GM21619 (cell line): ENCODE data around the gene SNX33.
"Not testable (repeated sequence)": the region's sequence is repeated elsewhere in the genome, so short reads cannot be mapped to it uniquely, and the experiment has no call there.

ENCODE experiments used
- ATAC-seq: cut with Tn5 transposase; IDR thresholded peaks from one replicate; pipeline ENCODE4 v1.9.1; 2021; ENCODE audit not compliant: unreplicated experiment

Gene SNX33

DNA sequence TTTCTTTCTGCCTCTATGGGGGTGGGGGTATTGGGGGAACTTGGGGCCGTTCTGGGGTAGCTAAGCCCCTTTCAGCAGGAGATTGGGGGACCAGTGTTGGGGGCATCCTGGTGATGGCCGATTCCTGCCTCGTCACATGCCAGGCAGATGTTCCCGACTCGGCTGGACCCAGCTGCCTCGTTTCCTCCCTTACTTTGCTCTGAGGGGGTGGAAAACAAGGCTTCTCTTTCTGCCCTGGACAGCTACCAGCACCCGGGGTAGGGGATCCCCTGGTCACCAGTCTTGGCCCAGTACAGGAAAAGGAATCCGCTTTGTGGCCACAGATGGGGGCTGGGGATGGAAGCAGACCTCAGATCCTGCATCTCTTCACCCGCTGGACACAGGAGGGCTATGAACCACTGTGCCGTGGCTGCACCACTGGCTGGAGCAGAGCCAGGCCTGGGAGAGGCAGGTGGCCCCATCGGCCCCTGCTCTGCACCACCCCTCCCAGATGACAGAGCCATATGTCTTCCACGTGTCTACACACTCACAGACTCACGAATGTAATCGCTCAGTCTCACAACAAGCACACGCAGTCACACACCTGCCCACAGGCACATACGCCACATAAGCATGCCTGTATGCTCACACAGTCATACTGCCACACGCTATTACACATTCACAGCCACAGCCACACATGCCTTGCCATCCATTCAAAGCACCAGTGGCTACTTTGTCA is 12.4 kb downstream of the SNX33 start:
- ATAC-seq: no peak

DNA sequence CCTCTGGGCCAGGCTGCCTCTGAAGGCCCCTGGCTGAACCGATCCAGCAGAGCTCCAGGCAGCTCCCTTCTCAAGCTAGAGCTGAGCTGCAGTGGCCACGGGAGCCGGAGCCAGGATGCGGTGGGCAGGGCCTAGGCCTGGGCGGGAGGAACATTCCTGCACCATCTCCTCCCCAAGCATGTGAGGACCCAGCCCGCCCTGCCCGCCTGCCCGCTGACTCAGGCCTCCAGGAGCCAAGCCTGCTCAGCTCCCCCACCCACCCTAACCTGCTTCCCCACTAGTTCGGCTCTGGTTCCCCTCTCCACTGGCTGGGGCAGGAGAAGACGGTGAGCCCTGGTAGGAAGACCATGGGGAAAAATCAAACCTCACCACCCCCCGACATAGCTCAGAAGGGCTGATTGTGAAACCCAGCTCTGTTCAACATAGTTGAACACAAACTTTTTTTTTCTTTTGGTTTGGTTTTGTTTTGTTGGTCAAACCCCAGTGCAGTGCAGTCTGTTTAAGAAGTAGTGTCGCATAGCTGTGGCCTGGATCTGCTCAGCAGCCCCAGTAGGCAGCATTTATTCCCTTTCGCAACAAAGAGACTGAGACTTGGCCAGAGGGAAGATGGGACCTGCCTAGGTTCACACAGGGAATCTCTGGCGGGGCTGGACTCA is 13.5 kb downstream of the SNX33 start:
- no peak for ATAC-seq

DNA sequence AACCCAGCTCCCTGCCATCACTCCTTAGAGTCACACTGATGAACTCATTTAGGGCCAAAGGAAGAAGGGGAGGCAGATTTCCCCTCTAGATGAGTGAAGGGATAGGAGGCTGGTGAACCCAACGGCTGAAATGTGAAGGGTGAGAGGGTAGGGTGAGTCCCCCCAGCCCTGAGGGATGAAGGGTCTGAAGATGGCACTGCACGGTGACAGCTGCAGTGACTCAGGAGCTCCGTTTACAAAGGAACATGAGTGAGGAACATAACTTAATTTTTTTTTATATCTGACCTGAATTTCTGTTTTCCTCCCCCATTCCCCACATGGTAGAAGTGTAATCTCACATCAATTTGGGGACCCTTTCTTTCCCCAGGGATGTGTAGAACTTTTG is 14.0 kb downstream of the SNX33 start:
- ATAC-seq: no peak

DNA sequence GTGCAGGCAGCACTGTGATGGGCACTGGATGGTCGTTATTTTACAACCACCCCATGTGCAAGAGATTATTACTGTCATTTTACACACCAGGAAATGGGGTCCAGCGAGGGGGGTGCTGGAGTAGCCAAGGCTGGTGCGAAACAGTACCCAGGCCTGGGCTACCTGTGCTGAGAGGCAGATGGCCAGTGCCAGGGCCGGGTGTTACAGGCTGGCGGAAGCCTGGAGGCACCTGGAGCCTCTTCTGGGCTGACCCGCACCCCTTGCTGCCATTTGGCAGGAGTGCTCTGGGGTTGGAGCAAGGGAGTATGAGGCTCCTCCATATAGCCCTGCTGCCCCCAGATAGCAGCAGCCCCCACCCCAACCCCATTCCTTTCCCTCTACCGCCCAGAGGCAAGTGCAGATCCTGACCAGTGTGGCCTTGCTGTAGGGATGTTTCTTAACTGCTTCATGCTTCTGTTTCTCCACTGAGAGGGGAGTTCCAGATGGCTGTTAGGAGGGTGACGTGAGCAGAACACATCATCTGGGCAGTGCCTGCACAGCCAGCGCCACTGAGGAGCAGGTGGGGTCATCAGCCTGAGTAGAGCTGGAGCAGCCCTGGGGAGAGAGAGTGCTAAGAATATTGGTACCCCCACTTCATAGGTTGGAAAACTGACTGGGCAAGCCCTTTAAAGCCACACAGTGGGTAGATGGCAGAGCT is 15.3 kb downstream of the SNX33 start:
- ATAC-seq: no peak

DNA sequence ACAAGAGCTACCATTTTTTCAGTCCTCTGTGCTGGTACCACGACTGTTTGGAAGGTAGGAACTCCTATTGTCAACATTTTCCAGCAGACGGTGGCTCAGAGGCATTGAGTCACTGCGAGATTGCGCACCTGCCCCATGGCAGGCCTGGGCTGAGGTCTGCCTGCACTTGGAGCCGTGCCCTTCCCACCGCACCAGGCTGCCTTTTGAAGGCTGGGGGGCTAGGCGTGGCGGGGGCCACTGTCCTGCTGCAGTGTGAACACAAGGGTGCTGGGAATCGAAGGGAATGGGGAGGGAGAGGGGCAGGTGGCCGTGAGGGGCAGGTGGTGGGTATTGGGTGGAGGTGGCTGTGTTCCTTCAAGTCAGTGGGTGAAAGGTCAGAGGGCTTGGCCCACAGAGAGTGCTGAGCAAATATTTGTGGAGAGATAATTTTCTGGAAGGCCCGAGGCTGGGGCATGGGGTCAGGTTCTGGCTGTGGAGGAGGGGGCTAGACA is 16.3 kb downstream of the SNX33 start:
- ATAC-seq: no peak

DNA sequence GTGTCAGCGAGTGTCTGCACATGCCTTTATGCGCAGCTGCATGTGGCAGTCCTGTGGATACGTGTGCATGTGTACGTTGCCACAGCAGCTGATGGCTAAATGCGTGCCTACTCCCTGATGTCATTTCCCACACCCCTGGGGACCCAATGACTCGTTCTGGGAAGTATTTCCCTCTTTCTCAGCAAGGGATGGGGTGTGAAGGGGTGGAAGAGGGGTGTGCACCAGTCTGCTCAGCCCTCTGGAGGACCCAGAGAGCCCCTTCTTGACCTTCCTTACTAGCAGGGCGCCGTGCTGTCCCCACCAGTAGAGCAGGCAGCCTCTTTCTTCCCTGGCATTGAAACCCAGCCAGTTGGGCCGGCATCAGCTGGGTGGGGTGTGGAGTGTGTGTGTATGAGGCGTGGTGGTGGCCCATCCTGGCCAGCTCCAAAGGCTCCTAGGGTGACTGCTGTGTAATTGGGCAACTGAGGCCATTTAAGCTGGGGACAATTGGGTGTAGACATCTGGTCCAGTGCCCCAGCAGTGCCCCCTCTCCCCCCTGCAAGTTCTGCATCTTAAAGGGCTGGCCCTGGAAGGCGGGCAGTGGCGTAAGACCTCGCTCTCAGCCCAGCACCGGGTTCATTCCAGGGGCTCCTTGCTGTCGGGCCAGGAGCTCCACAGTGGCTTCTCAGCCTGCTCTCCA is 19.2 kb downstream of the SNX33 start:
- no peak for ATAC-seq

DNA sequence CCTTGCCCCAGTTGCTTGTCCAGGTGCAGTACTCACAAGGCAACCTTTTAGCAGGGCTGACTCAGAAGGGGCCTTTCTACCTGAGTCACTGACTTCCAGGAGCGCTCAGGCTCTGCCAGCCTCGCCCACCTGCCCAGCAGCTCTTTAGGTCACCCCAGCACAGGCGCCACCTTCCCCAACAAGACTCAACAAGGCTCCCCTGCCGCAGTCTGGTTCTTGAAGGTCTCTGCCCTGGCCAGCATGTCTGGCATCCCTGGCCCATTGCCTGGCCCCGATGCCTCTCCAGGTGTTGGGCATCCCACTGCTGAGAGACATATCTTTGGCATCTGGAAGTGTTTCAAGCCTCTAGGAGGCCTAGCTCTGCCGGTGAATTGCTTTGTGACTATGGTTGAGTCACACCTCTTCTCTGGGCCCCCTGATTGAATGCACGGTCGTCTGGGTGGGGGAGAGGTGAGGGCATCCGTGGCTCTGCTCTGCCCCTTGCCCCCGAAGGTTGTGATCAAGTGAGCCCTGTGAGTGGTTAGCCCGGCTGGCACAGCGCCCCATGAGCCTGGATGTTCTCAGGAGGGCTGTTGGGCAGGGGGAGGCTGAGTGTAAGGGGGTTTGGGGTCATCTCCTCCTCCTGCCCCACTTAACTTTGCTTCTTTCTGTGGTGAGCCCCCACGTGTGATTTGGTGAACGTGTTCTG is 21.6 kb downstream of the SNX33 start:
- no peak for ATAC-seq

DNA sequence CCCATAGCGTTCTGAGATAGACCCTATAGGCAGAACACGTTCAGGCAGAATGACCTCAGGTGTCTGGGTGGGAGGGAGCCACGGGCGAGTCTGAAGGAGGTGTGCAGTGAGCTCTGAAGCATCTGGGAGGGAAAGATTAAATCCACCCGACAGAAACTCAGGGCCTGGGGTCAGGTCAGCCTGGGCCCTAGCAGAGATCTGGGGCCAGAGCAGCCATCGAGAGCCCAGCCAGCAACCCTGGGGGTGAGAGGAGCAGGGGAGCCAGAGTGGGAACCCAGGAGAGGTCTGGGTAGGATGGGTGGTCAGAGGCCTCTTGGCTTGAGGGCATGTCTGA is 22.1 kb downstream of the SNX33 start:
- ATAC-seq: no peak

DNA sequence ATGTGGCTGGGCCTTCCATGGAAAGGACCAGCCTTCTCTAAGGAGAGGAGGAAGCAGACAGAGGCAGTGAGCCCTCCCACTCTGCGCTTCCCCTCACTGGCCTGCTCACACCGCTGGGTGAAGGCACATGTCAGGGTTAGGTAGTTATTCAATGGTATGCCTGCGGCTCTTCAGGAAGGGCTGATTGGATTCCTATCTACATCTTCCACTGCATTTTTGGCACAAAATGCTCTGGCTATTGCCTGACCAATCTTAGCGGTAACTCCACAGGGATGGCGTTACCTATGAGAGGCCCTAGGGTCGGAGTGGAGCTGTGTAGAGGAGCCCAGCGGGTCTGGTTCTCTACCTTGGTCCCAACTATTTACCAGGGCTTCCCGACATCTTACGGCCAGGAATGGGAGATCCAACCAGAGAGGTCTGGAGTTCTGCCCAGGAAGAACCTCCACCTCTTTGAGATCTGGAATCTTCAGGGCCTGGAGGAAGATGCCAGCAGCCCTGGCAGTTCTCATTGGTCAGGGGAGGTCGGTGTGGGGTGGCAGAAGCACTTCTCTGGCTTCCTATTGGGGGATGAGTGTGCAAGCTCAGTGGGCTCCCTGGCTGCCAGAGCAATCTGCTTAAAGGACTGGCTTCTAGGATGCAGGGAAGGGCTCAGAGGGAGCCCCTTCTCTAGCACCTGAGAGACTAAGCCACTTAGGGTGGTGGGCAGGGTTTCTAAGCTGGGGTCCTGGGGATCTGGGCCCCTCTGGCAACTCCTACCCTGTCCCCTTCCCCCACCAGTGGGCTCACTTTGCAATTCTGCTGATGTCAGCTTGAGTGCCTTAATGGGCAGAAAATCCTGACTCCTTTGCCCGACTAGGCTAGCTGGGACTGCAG is 24.3 kb downstream of the SNX33 start:
- ATAC-seq: no peak

DNA sequence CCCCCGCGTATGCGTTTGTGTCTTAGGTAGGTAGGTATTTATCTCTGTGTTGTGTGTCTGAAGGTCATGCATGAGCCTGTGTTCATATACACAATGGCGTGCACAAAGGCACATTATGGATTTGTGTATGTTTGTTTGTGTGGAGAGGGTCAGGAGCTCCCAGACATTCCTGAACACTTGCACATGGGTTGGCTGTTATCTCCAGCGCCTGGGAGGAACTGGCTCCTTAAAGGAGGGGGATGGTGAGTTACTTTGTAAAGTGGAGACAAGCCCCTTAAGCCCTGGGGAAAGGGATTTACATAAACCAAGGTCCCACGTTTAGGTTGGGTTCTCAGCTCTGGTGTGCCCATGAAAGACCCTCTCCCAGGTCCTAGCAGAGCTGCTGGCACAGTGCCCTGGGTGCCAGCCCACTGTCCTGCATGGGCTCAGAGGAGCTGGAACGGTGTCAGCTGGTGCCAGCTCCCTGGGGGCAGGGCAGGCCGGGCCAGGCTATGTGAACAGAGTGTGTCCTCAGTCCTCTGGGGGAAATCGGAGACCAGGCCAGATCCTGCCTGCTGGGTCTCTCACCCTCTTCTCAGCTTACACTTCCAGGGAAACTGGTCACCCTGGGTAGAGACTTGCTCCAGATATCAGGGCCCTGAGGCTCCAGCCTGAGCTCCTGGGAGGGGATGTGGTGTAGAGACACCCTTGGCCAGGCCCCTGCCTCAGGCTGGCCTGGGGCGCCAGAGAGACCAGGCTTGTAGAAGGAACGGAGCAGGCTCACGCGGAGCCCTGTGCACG is 25.1 kb downstream of the SNX33 start:
- no peak for ATAC-seq

DNA sequence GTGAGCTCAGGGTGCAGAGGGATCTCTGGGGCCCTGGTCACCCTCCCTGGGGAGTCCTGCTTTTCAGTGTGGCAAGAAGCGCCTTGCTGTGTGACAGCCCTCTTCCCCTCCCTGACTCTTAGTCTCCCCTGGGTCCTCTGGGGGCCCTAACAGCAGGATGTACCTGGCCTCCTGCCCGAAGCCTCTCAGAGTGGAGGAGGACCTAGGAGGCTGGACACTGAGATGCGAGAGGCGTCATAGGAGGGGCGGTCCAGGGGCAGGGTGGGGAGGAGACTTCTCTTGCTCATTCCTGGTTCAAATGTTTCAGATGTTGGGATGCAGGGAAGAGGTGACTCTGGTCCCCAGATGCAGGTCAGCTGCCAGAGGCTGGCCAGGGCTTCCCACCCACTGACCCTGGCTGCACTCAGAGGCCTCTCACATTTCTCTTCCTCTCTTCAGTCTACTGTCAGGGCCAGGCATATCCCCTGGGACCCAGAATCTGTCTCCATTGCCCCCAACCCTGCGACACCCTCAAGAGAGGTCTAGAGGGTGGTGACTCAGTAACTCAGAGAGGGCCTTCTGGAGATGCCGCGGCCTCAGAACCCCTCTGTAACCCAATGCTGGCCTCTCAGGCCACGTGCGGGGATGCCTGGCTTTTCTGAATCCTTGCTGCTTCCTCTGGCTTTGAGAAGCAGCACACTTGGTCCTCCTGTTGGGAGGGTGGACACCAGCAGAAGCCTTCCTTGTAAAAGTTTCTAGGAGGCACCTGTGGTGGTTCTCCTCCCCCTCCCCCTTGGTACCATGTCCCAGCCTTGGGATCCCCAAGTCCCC is 25.9 kb downstream of the SNX33 start:
- ATAC-seq: no peak

DNA sequence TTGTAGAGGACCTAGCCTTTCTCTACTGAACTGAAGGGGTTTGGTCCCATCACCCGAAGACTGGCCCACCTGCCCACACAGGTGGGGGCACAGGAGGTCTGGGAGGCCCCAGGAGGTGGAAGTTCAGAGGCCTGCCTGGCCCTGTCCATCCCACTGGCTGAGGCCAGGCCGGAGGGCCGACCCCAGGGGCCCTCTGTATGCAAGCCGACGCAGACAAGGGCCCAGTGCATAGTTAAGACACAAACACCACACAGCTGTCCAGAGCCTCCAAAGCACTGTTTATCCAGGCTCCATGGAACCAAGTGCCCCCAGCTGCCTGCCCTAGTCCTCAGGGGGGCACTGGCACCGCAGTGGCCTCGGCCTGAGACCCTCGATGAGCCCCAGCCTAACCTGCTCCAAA is 26.7 kb downstream of the SNX33 start:
- no peak for ATAC-seq

DNA sequence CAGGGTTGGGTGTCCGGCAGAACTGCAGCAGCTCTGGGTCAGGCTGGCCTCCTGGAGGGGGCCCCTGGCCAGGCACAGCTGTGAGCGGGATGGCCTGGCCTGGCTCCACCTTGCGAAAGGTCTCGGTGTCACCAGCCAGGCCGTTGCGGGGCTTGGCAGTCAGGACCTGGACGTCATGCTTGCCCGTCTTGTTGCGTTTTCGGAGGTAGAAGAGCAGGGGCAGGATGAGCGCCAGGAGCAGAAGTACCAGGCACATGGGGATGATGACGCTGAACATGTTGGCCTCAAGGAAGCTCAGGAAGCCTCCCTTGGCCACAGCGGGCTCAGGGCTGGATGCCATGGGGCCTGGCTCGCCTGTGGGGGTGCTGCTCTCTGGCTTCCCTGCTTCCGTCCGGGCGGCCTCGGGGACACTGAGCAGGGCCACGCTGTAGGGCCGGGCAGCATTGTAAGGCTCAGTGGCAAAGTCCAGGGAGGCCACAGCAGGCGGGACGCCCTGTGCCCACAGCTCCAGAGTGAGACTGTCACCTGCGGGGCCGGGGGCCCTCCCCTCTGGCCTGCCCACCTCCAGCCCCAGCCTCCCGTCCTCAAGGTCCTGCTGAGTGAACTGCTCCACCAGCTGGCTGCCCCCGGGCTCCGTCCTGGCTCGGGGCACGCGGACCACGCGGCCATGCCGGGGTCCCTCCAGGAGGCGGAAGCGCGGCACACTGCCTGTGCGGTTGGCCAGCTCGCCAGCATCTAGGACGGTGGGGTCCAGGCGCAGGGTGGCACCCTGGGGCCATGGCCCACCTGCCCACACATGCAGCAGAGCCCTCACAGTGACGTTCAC is 28.1 kb downstream of the SNX33 start:
- ATAC-seq: no peak

DNA sequence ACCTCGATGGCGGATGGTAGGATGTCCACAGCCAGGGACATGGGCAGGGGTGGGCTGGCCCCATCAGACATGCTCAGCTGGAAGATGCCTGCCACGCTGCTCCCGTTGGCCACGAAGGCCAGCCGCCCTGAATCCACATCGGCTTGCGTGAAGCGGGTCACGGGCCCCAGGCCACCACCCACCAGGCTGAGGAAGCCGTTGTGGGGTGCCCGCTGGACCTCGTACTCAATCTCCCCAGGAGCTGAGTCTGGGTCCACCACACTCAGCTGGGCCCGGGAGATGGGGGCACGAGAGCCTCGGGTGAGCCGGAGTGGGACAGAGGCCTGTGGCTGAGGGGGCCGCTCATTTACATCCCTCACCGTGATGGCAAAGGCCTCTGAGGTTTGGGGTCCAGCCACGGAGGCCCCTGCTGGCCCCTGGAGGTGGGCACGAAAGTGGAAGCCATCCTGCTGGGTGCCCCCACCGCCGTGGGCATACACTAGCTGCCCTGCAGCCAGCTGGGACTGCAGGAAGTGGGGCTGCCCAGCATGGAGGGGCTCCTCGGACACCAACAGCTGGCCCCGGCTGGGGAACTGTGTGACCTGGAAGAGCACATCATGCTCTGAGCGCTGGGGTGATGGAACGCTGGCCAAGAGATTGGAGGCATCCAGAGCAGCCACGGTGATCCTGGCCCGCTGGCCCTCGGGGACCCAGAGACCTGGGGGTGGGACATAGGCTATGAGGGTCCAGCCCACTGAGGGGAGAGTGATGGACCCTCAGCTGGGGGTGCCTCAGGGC is 29.2 kb downstream of the SNX33 start:
- ATAC-seq: no peak

DNA sequence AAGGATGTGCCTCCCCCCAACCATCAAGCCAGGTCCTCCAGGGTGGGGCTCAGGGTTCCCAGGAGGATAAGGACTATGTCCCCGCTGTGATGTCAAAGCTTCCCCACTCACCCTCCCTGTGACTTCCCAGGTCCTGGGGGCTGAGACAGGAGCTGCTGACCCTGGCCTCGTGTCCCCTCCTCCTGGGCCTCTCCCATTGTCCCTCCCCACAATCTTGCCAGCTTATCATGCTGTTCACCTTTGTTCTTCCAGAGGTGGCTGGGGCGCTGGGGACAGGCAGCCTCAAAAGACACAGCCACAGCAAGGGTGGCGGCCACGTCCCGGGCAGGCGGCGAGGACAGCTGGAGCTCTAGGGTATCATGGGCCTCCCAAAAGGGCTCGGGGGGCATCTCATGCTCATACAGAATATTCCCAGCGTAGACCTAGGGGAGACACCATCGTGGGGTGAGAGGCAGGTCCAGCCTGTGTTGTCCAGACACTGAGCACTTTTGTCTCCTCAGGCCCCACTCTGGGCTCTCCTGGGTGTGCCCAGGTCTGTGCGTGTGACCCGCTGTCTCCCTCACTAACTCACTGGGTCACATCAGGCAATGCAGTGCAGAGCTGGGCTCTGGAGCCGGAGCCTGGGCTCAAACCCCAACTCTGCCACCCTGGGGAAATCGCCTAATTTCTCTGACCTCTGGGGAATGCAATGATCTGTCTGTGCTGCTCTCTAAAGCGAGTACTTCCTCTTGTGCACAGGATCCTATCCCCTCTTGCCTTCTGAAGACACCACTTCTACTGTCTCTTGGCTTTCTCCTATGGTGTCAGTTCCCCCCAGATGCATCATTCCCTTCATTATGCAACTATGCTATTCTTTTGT is 30.0 kb downstream of the SNX33 start:
- no peak for ATAC-seq

DNA sequence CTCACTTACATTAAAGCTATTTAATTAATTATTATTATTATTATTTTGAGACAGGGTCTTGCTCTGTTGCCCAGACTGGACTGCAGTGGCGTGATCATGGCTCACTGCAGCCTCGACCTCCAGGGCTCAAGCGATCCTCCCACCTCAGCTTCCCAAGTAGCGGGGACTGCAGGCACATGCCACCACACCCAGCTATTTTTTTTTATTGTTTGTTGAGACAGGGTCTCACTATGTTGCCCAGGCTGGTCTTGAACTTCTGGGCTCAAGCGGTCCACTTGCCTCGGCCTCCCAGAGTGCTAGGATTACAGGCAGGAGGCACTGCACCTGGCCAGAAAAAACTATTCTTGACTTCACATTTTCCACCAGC is 30.6 kb downstream of the SNX33 start:
- ATAC-seq: not testable (repeated sequence)
